GM18502 (cell line): ENCODE measurements around the gene POLR2J3.
A peak's percentile ranks its signal among the peaks of the same experiment; 100 is the strongest.
"Not testable (repeated sequence)": the region's sequence is repeated elsewhere in the genome, so short reads cannot be mapped to it uniquely, and the experiment has no call there.

Source experiments
- ATAC-seq: cut with Tn5 transposase; IDR thresholded peaks from one replicate; pipeline ENCODE4 v1.9.1; 2021; ENCODE audit warnings: mild to moderate bottlenecking; ENCODE audit not compliant: unreplicated experiment, poor library complexity

Gene POLR2J3

DNA sequence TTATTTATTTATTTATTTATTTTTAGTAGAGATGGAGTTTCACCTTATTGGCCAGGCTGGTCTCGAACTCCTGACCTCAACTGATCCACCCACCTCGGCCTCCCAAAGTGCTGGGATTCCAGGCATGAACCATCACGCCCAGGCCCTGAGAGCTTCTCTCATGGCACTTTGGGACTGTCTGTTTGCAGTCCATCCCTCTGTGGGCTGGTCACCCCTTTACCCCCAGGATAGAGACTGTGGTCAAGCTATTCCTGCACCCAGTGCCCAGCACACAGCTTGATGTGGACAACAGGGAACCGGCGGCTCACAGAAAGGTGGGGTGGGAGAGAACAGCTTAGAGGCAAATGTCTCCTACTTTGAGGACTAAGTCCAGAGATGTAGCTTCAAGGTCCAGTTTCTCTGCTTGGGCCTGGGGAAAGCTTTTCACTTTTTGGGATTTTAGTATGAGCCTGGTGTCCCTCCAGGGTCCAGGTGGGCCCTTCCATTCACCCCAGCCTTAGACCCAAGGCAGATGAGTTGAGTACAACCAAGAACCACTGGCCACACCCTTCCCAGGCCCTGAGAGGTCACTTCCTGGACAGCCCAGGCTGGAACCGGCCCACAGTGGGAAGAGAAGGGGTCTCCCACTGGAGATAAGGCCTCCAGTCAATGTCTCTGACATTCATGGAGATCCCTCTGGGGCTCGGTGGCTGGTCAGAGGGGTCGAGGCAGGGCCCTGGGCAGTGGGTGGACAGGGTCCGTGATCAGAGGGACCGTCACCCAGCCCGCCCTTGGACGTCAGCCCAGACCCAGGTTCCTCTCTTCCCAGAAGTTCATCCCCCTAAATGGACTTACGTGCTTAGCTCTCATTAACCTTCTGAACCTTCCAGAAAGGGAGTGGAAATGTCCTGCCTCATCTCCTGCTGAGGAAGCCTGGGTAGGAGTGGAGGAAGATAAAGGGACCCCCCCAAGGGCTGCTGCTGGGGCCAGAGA is 44.3 kb downstream of the POLR2J3 start:
- not testable (repeated sequence) for ATAC-seq

DNA sequence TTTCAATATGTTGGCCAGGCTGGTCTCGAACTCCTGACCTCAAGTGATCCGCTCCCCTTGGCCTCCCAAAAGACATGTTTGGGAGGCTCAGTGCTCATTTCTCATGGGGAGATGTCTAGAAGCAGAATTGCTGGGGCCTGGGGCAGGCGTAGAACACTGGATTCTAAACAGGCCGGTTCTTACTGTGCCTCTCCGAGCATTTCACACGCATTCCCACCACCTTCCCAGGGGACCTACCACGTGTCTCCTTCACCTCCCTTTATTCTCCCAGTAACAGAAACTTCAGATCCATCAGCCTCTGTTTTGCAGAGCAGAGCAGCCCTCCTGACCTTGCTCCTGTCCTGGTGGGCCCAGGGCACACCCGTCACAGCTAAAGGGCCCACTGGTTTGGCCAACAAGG is 45.2 kb downstream of the POLR2J3 start:
- not testable (repeated sequence) for ATAC-seq

- ATAC-seq: not testable (repeated sequence)
These were observed 47.6 kb downstream of the POLR2J3 start for GRCh38 chr7:102524803-102525202.

DNA sequence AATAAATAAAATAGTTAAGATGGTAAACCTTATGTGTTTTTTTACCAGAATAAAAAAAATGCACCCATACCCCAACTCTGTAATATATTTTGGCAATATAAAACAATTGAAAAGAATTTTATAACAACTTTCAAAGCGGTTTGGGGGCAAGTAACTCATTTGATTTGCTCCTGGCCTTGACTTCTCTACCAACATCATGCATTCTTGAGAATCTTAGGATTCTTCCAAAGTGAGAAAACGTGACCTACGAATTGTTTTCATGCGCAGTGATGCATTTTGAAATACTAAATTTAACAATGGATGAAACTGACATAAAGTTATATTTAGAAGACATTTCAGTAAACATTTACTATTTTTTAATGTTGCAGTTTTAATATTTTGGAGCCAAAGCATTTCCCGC is 51.6 kb downstream of the POLR2J3 start:
- not testable (repeated sequence) for ATAC-seq

DNA sequence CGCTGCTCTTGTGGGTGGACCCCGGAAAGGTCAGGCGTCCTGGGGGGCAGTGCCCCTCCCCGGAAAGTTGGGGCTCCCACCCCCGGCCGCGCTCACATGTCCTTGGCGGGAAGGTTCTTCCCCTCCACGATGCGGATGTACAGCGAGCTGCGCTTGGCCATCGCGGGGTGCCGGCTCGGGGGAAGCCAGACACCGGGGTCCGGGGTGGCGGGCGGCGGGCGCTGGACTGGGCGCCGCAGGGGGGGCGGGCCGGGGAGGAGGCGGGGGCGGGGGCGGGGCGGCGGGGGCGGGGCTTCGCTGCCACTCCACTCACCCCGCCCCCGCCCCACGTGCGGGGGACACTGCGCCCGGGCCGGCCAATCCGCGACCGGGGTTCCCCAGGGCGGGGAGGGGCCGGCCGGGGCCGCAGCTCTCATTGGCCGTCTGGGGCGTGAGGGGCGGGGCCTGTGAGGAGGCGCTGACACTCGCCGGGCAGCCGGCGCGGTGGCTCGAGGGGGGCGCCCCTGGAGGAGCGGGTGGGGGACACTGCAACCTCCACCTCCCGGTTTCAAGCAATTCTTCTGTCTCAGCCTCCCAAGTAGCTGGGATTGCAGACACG is 54.7 kb downstream of the POLR2J3 start, which contains the start of gene RASA4B:
TSS of gene RASA4B (minus strand) at position 228 of the 598 bp plus-strand sequence. CDS start at position 161, 67 bp downstream.
- ATAC-seq: peak; percentile 61
